Panc1 (cell line): ENCODE results near the gene TOP1.

Source experiments
- POLR2AphosphoS5 ChIP-seq: IDR thresholded peaks from 2 replicates; pipeline ENCODE4 v1.6.1; 2012; ENCODE audit warnings: mild to moderate bottlenecking, low read depth, low read length, moderate library complexity
- SIN3A ChIP-seq: IDR thresholded peaks from 2 replicates; pipeline ENCODE4 v1.6.1; 2012; ENCODE audit warnings: low read depth, mild to moderate bottlenecking, low read length, moderate library complexity, borderline replicate concordance; ENCODE audit not compliant: insufficient read depth
- TCF7L2 ChIP-seq: IDR thresholded peaks from 2 replicates; pipeline ENCODE4 v1.6.1; 2011; ENCODE audit warnings: mild to moderate bottlenecking, low read depth, low read length, inconsistent platforms
- TF ChIP-seq, protein P1 (sequence below): fragments of 450-650 bp; IDR thresholded peaks from 2 replicates; pipeline ENCODE4 v1.5.1; 2017; ENCODE audit warnings: mild to moderate bottlenecking
- TF ChIP-seq, protein P2 (sequence below), 2 experiments: IDR thresholded peaks; 2 replicates each; pipeline ENCODE4 v1.6.1; 2011 to 2012; ENCODE audit warnings: low read depth in 2 of 2, control low read depth in 1 of 2, low read length in 1 of 2, mild to moderate bottlenecking in 1 of 2, moderate library complexity in 1 of 2; ENCODE audit not compliant: insufficient read depth in 1 of 2

DNA sequence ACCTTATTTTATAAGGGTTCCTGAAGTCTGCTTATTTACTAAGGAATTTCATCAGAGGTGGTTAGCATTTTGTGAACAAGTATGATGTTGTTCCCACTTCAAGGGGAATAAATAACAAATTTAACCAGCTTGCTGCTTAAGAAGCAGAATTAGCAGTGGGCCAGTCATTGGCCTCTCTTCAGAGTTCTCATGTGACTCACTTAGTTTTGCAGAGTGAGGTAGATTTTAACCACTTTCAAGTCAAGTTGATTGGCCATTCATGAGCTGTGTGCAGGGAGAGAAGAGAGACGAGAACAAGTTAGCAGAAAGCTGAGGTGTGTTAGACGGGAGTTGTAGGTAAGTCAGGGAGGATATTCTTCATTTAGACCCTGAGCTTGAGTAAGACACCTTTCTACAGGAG, 18.1 kb downstream of the TOP1 start:
- TF ChIP-seq, protein P1, sequence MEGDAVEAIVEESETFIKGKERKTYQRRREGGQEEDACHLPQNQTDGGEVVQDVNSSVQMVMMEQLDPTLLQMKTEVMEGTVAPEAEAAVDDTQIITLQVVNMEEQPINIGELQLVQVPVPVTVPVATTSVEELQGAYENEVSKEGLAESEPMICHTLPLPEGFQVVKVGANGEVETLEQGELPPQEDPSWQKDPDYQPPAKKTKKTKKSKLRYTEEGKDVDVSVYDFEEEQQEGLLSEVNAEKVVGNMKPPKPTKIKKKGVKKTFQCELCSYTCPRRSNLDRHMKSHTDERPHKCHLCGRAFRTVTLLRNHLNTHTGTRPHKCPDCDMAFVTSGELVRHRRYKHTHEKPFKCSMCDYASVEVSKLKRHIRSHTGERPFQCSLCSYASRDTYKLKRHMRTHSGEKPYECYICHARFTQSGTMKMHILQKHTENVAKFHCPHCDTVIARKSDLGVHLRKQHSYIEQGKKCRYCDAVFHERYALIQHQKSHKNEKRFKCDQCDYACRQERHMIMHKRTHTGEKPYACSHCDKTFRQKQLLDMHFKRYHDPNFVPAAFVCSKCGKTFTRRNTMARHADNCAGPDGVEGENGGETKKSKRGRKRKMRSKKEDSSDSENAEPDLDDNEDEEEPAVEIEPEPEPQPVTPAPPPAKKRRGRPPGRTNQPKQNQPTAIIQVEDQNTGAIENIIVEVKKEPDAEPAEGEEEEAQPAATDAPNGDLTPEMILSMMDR: no peak
- TF ChIP-seq POLR2AphosphoS5 (no peak), SIN3A (no peak), TCF7L2 (no peak)
- TF ChIP-seq, protein P2, sequence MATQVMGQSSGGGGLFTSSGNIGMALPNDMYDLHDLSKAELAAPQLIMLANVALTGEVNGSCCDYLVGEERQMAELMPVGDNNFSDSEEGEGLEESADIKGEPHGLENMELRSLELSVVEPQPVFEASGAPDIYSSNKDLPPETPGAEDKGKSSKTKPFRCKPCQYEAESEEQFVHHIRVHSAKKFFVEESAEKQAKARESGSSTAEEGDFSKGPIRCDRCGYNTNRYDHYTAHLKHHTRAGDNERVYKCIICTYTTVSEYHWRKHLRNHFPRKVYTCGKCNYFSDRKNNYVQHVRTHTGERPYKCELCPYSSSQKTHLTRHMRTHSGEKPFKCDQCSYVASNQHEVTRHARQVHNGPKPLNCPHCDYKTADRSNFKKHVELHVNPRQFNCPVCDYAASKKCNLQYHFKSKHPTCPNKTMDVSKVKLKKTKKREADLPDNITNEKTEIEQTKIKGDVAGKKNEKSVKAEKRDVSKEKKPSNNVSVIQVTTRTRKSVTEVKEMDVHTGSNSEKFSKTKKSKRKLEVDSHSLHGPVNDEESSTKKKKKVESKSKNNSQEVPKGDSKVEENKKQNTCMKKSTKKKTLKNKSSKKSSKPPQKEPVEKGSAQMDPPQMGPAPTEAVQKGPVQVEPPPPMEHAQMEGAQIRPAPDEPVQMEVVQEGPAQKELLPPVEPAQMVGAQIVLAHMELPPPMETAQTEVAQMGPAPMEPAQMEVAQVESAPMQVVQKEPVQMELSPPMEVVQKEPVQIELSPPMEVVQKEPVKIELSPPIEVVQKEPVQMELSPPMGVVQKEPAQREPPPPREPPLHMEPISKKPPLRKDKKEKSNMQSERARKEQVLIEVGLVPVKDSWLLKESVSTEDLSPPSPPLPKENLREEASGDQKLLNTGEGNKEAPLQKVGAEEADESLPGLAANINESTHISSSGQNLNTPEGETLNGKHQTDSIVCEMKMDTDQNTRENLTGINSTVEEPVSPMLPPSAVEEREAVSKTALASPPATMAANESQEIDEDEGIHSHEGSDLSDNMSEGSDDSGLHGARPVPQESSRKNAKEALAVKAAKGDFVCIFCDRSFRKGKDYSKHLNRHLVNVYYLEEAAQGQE (IDR thresholded peaks at IDR 0.05; ENCODE audit: insufficient read depth in 1 of 2, low read depth in 2 of 2, low read length in 1 of 2): no peak
